BLaER1 treated with 17β-estradiol and CSF1 and Interleukin-3, amounts not matched to agents 10 nM and 100 nM (cell line): ENCODE data around the gene SEPTIN10.
A peak's percentile ranks its signal among the peaks of the same experiment; 100 is the strongest.

Experiments
- H3K27ac ChIP-seq, 11 experiments: shearing (Covaris generic); formaldehyde crosslinking; 2 replicates each; pipeline ENCODE4 v1.8.1; 2022
- H3K27me3 ChIP-seq, 11 experiments: shearing (Covaris generic); formaldehyde crosslinking; 2 replicates each; pipeline ENCODE4 v1.8.1; 2022
- H3K36me3 ChIP-seq, 11 experiments: shearing (Covaris generic); formaldehyde crosslinking; 2 replicates each; pipeline ENCODE4 v1.8.1; 2022
- H3K4me1 ChIP-seq, 10 experiments: shearing (Covaris generic); formaldehyde crosslinking; 2 replicates each; pipeline ENCODE4 v1.8.1; 2022
- H3K4me2 ChIP-seq, 11 experiments: shearing (Covaris generic); formaldehyde crosslinking; 2 replicates each; pipeline ENCODE4 v1.8.1; 2022
- H3K4me3 ChIP-seq, 10 experiments: shearing (Covaris generic); formaldehyde crosslinking; 2 replicates each; pipeline ENCODE4 v1.8.1; 2022
- H3K9ac ChIP-seq, 11 experiments: shearing (Covaris generic); formaldehyde crosslinking; 2 replicates each; pipeline ENCODE4 v1.8.1; 2022
- H3K9me3 ChIP-seq, 11 experiments: shearing (Covaris generic); formaldehyde crosslinking; replicated peaks in 1 of 11; 2 replicates each; pipeline ENCODE4 v1.8.1; 2022
- H4K20me1 ChIP-seq, 11 experiments: shearing (Covaris generic); formaldehyde crosslinking; 2 replicates each; pipeline ENCODE4 v1.8.1; 2022
- Cebpa-rat ChIP-seq, 11 experiments: shearing (Covaris generic); IDR thresholded peaks; 2 replicates each; pipeline ENCODE4 v1.8.1; 2022

Gene SEPTIN10

DNA sequence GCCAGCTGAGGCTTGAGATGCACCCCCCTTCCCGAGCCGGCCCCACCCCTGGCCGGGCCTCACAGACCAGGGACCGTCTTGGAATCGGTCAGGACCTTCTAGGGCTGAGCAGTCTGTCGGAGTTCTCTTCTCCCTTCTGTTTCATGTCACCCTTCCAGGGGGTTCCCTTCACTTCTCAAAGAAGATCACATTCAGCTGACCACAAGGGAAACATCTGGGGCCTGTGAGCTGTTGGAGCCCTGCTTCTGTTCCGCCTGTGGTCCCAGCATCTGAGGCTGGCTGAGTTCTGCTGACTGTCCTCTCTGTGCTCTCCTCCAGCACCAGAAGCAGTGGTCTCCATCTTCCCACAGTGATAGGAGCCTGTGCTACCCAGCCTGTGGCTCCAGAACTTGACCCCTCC lies 106.5 kb downstream of the SEPTIN10 start:
- TF ChIP-seq Cebpa-rat (IDR thresholded peaks at IDR 0.05): no peak
- Histone ChIP-seq H3K9me3 (peaks cover 0 to 4% (median 0%) of the 10 kb centered on the region in 11 experiments; a peak in 2 of 22 replicates), H3K4me3 (no peak overlapping the region), H3K9ac (peak overlapping the region in 8 of 11 experiments; percentile 48 to 76 (median 66); a peak in 15 of 22 replicates), H3K27ac (peak overlapping the region in 9 of 11 experiments; percentile 49 to 86 (median 76); a peak in 18 of 22 replicates), H3K27me3 (no peaks in the 10 kb centered on the region), H4K20me1 (peaks cover 0 to 33% (median 0%) of the 10 kb centered on the region in 11 experiments; a peak in 5 of 22 replicates), H3K4me1 (peaks cover 30 to 100% (median 92%) of the 10 kb centered on the region in 10 experiments), H3K36me3 (peaks cover 4 to 31% (median 21%) of the 10 kb centered on the region in 11 experiments; a peak in 16 of 22 replicates), H3K4me2 (peak overlapping the region; percentile 54 to 92 (median 86))

DNA sequence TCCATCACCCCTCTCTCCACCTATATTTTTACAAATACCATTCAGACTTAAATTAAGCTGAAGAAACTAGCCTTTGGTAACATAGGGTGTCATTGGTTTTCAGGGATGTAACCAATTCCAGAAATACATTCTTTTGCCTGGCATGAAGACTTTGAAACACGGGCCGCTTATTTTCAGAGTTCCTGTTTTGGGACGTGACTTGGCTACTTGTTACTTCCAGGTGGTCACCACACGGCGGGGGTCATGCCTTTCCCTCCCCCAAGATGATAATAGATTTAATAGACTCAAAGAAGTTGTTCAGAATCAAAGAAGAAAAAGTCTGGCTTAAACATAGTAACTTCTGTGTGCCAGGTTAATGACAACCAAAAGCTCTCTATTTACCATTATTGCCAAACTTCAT lies 110.6 kb downstream of the SEPTIN10 start:
- H3K4me3 ChIP-seq: no peak overlapping the region
- H3K27me3 ChIP-seq: no peaks in the 10 kb centered on the region
- peaks cover 38 to 99% (median 83%) of the 10 kb centered on the region in 10 experiments for H3K4me1 ChIP-seq
- peaks cover 0 to 53% (median 20%) of the 10 kb centered on the region in 11 experiments; a peak in 13 of 22 replicates for H4K20me1 ChIP-seq
- no peaks in the 10 kb centered on the region for H3K9me3 ChIP-seq
- no peak overlapping the region for H3K9ac ChIP-seq
- H3K27ac ChIP-seq: no peak overlapping the region
- H3K36me3 ChIP-seq: peaks cover 7 to 57% (median 31%) of the 10 kb centered on the region in 11 experiments; a peak in 18 of 22 replicates
- H3K4me2 ChIP-seq: peak overlapping the region in 8 of 11 experiments; percentile 21 to 84 (median 48); a peak in 13 of 22 replicates
- no peak for TF ChIP-seq Cebpa-rat (IDR thresholded peaks at IDR 0.05)

DNA sequence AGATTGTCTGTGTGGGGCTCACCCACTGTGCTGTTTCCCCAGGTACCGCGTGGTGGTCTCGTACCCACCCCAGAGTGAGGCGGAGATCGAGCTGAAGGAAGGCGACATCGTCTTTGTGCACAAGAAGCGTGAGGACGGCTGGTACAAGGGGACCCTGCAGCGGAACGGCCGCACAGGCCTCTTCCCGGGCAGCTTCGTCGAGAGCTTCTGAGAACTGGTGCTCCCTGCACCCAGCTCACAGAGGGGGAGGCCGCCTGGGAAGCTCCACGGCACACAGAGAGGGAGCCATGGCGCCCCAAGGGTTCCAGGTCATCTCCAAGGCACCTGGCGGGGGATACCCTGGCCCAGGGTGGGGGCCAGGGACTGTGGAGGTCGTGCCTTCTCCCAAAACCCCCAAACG lies 112.3 kb downstream of the SEPTIN10 start:
- no peak for TF ChIP-seq Cebpa-rat (IDR thresholded peaks at IDR 0.05)

DNA sequence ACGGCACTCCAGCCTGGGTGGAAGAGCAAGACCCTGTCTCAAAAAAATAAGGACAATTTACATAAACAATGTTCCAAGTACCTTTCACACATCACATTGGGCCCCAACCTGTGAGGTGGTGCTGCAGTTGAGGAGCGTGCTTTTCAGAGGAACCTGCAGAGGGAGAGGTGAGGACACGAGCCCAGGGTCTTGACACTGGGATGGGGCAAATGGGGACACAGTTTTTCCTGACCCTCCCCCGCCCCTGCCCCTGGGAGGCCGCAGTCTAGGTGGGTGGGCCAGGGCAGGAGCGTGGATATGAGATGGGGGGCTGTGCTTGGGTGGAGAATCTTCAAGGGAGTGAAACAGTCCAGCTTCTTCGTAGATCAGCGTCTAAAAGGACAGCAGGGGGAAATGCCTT lies 112.9 kb downstream of the SEPTIN10 start:
- Histone ChIP-seq H3K4me1 (peaks cover 28 to 94% (median 77%) of the 10 kb centered on the region in 10 experiments), H3K4me2 (peak overlapping the region in 3 of 11 experiments; percentile 81 to 94 (median 91); a peak in 7 of 22 replicates), H3K9ac (no peak overlapping the region)

More for the DNA sequence above, 112.3 kb downstream of the SEPTIN10 start:
- no peaks in the 10 kb centered on the region for H3K9me3 ChIP-seq
- H3K9ac ChIP-seq: no peak overlapping the region
- no peaks in the 10 kb centered on the region for H3K27me3 ChIP-seq
- H3K4me3 ChIP-seq: no peak overlapping the region
- no peak overlapping the region for H3K27ac ChIP-seq
- H4K20me1 ChIP-seq: peaks cover 0 to 51% (median 26%) of the 10 kb centered on the region in 11 experiments; a peak in 13 of 22 replicates
- peaks cover 8 to 67% (median 34%) of the 10 kb centered on the region in 11 experiments; a peak in 18 of 22 replicates for H3K36me3 ChIP-seq
- H3K4me1 ChIP-seq: peaks cover 32 to 99% (median 82%) of the 10 kb centered on the region in 10 experiments
- peak overlapping the region in 2 of 11 experiments; percentile 14 to 53; a peak in 2 of 22 replicates for H3K4me2 ChIP-seq

DNA sequence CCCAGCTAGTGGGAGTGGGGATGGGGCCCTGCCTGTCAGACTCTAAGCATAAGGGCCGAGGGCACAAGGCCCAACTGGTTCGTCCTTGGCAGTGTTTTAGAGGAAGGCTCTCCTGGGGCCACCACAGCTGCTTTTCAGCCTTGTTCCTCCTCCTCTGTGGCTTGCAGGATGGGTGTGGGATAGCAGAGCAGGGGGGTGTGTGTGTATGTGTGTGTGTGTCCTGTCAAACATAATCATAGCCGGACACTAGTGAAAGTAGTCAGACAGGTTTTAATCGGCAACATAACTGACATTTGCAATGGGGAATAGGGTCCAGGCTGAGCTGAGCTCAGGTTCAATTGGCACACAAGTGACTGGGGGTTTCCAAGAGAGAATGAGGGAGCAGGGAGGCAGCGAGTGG lies 114.2 kb downstream of the SEPTIN10 start:
- Histone ChIP-seq H3K4me2 (peak overlapping the region; percentile 47 to 94 (median 79)), H3K9ac (peak overlapping the region in 7 of 11 experiments; percentile 21 to 62 (median 33); a peak in 11 of 22 replicates), H3K9me3 (peaks cover 7 to 18% (median 13%) of the 10 kb centered on the region in 11 experiments; a peak in 20 of 22 replicates), H4K20me1 (peaks cover 0 to 51% (median 26%) of the 10 kb centered on the region in 11 experiments; a peak in 13 of 22 replicates), H3K36me3 (peaks cover 15 to 77% (median 53%) of the 10 kb centered on the region in 11 experiments; a peak in 21 of 22 replicates), H3K27ac (peak overlapping the region in 6 of 11 experiments; percentile 13 to 54 (median 41); a peak in 7 of 22 replicates), H3K27me3 (no peaks in the 10 kb centered on the region), H3K4me3 (no peak overlapping the region; a peak in 1 of 20 replicates), H3K4me1 (peaks cover 28 to 80% (median 64%) of the 10 kb centered on the region in 10 experiments)
- TF ChIP-seq Cebpa-rat (IDR thresholded peaks at IDR 0.05): no peak

More for the DNA sequence above, 112.9 kb downstream of the SEPTIN10 start:
- Histone ChIP-seq H3K27me3 (no peaks in the 10 kb centered on the region), H3K4me3 (no peak overlapping the region), H3K36me3 (peaks cover 13 to 72% (median 40%) of the 10 kb centered on the region in 11 experiments; a peak in 21 of 22 replicates), H4K20me1 (peaks cover 0 to 51% (median 26%) of the 10 kb centered on the region in 11 experiments; a peak in 13 of 22 replicates), H3K27ac (no peak overlapping the region), H3K9me3 (peaks cover 2 to 5% (median 4%) of the 10 kb centered on the region in 11 experiments; a peak in 20 of 22 replicates)
- TF ChIP-seq Cebpa-rat (IDR thresholded peaks at IDR 0.05): no peak

DNA sequence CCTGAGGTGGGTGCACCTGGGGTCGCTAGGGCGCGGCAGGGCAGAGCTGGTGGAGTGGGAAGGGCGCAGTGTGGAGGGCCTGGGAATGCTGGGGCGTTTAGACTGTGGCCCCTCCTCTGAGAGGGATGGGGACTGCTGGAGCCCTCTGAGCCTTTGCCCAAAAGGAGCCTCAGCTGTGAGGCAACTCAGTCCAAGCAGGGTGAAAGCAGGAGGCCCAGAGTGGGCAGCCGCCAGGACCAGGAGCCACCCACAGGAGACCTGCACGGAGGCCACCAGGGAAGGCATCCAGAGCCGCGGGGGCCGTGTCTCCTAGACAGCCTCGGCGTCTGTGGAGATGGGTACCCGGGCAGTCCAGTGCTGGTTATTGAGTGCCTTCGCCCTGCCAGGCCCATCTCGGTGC lies 114.9 kb downstream of the SEPTIN10 start:
- no peak for TF ChIP-seq Cebpa-rat (IDR thresholded peaks at IDR 0.05)
- no peak overlapping the region for H3K4me3 ChIP-seq
- peaks cover 0 to 49% (median 26%) of the 10 kb centered on the region in 11 experiments; a peak in 13 of 22 replicates for H4K20me1 ChIP-seq
- H3K36me3 ChIP-seq: peaks cover 19 to 78% (median 56%) of the 10 kb centered on the region in 11 experiments; a peak in 21 of 22 replicates
- peak overlapping the region in 4 of 11 experiments; percentile 16 to 54 (median 42); a peak in 7 of 22 replicates for H3K27ac ChIP-seq
- H3K4me1 ChIP-seq: peaks cover 28 to 74% (median 61%) of the 10 kb centered on the region in 10 experiments
- H3K27me3 ChIP-seq: no peaks in the 10 kb centered on the region
- peaks cover 7 to 22% (median 13%) of the 10 kb centered on the region in 11 experiments; a peak in 20 of 22 replicates for H3K9me3 ChIP-seq
- peak overlapping the region; percentile 47 to 94 (median 79) for H3K4me2 ChIP-seq
- H3K9ac ChIP-seq: peak overlapping the region in 8 of 11 experiments; percentile 21 to 62 (median 34); a peak in 12 of 22 replicates

DNA sequence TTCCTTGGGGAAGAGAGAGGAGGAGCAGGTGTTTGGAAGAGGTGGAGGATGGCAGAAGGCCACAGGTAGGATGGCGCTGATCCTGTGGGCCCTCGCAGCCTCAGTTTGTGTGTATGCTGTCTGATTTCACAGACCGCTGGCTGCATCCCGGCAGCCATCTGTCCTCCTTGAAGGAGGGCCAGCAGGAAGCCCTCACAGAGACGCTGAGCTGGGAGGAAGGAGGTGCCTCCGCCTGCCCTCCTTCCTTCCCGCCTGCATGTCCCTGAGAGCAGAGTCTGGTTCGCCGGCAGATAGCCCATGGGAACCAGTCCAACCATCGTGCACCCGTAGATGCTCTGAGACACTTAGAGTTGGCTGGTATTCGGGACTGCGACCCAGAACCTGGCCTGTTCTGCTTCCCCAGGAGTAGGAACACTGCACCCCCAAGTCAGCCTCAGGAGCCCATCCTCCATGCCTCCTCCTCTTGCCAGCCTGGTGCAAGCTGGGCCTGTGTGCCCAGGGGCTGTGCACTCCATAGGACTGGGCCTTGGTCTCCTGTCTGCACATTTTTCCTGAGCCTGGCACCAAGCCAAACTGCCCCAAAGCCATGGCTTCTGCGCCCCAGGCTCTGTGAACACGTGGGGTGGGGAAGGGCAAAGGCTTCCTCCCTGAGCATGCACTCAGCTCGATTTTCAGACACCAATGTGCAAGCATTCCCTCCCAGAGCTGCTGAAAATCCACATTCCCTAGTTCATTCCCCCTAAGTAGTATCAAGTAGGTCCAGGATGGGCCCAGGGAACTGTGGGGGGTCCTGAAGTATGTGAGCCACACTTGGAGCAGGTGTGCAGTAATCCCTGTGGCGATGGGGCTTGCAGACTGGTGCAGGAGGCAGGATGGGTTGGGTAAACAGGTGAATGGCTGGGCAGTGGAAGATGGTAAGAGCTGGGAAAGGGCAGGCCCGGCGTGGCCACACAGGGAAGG lies 115.6 kb downstream of the SEPTIN10 start:
- Histone ChIP-seq H3K27me3 (no peaks in the 10 kb centered on the region), H3K4me2 (peak overlapping the region; percentile 47 to 94 (median 79)), H3K9ac (peak overlapping the region in 7 of 11 experiments; percentile 8 to 62 (median 35); a peak in 10 of 22 replicates), H3K9me3 (peaks cover 7 to 22% (median 13%) of the 10 kb centered on the region in 11 experiments; a peak in 20 of 22 replicates), H3K27ac (peak overlapping the region in 1 of 11 experiments; percentile 54; a peak in 3 of 22 replicates), H3K36me3 (peaks cover 17 to 78% (median 56%) of the 10 kb centered on the region in 11 experiments; a peak in 21 of 22 replicates), H3K4me1 (peaks cover 28 to 66% (median 55%) of the 10 kb centered on the region in 10 experiments), H4K20me1 (peaks cover 0 to 42% (median 26%) of the 10 kb centered on the region in 11 experiments; a peak in 13 of 22 replicates), H3K4me3 (no peak overlapping the region)
- TF ChIP-seq Cebpa-rat (IDR thresholded peaks at IDR 0.05): no peak

DNA sequence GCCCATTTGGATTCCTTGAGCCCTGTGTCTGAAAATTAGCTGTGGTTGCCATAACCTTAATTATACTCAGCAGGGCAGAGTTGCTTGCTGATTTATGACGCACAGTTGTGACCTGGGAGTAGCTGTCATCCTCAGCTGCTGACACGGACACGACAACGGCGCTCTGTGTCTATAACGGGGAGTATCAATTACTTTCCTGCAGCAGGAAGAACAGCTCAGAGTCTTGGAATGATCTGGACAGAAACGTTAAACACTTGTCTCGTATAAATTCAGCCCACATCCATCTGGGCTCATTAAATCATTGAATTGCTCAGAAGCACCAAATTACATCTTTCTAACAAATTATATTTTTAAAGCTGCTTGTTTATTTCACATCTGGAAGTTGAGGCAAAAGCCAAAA lies 116.3 kb downstream of the SEPTIN10 start:
- Histone ChIP-seq H3K27ac (0 out of 22 replicates have a peak overlapping the region, but pooled peaks of 1 of the 11 experiments have one; percentile 54), H3K4me2 (peak overlapping the region; percentile 47 to 94 (median 79); a peak in 21 of 22 replicates), H3K36me3 (peaks cover 24 to 78% (median 57%) of the 10 kb centered on the region in 11 experiments; a peak in 21 of 22 replicates), H3K9me3 (peaks cover 7 to 22% (median 13%) of the 10 kb centered on the region in 11 experiments; a peak in 20 of 22 replicates), H3K9ac (peak overlapping the region in 4 of 11 experiments; percentile 8 to 62 (median 36); a peak in 3 of 22 replicates), H4K20me1 (peaks cover 0 to 44% (median 26%) of the 10 kb centered on the region in 11 experiments; a peak in 13 of 22 replicates), H3K27me3 (no peaks in the 10 kb centered on the region), H3K4me3 (no peak overlapping the region), H3K4me1 (peaks cover 28 to 59% (median 48%) of the 10 kb centered on the region in 10 experiments)
- no peak for TF ChIP-seq Cebpa-rat (IDR thresholded peaks at IDR 0.05)
